Measurements from ENCODE around the gene MYOM3.

DNA sequence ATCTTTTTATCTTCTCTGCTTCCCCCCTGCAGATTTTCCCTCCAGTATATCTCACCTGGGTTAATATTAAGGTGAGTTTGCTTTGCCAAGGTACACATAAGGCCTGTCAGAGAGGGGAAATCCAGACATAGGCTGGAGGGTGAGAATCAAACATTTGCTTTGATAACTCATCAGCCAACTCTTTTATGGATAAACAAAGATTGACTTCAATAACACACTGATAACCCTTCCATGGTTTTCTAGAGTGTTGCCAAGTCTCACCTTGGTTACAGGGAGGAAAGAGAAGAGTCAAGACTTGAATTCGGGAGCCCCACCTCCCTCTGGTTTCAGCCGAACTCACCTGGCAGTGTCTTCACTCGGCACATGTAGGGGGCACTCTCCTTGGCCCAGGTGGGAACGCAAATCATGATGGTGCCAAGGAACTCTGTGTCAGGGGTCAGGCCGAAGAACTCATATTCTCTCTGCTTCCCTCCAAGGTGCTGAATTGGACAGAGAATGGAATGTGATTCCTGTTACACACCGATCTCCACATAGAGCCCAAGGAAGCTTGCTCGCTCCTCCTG lies 15.9 kb upstream of the MYOM3 start:
- TF ChIP-seq CTCF (conservative IDR thresholded peaks at IDR 0.05; ENCODE audit: low read depth, low read length): no peak
- TF ChIP-seq EZH2 (IDR thresholded peaks at IDR 0.05; ENCODE audit: borderline replicate concordance, low read depth, low read length, poor library complexity, severe bottlenecking): no peak

All from A673 (cell line).